Measurements from ENCODE around the gene DCN.

The DCN gene

GRCh38 chr12:91094957-91095356, 87.7 kb downstream of the DCN start:
- no peak overlapping the region for H3K27ac ChIP-seq
- TF ChIP-seq CTCF (conservative IDR thresholded peaks at IDR 0.05) (no peak), ZFX (IDR thresholded peaks at IDR 0.05) (no peak)

GRCh38 chr12:91094032-91094662, 88.5 kb downstream of the DCN start:
- TF ChIP-seq CTCF (conservative IDR thresholded peaks at IDR 0.05) (no peak), ZFX (IDR thresholded peaks at IDR 0.05) (no peak)
- H3K27ac ChIP-seq = no peak overlapping the region

GRCh38 chr12:91093341-91093740, 89.3 kb downstream of the DCN start:
- TF ChIP-seq ZFX (IDR thresholded peaks at IDR 0.05) = no peak
- TF ChIP-seq CTCF (conservative IDR thresholded peaks at IDR 0.05) = no peak
- H3K27ac ChIP-seq = no peak overlapping the region

GRCh38 chr12:91091916-91092715, 90.5 kb downstream of the DCN start:
- no peak overlapping the region for H3K27ac ChIP-seq
- TF ChIP-seq CTCF (conservative IDR thresholded peaks at IDR 0.05) = no peak
- TF ChIP-seq ZFX (IDR thresholded peaks at IDR 0.05) = no peak
